Endodermal cell (in vitro differentiated cells): ENCODE measurements around the gene CD81. TPM values are rescaled to one million over a fixed set of nuclear protein-coding genes. Genes with fewer than 3 reads are reported as not detected.
"Not testable (repeated sequence)": the region's sequence is repeated elsewhere in the genome, so short reads cannot be mapped to it uniquely, and the experiment has no call there.

Source experiments
- DNase-seq: peaks from one replicate; pipeline ENCODE4 v3.0.0-alpha.2; 2017
- H3K27ac ChIP-seq: 2 replicates; pipeline ENCODE4 v1.5.1; 2013; ENCODE audit warnings: mild to moderate bottlenecking, low read depth, low read length, moderate library complexity
- H3K27me3 ChIP-seq: 2 replicates; pipeline ENCODE4 v1.6.1; 2013; ENCODE audit warnings: mild to moderate bottlenecking, low read length, moderate library complexity; ENCODE audit not compliant: insufficient read depth, control insufficient read depth, poor library complexity, severe bottlenecking
- H3K36me3 ChIP-seq: 2 replicates; pipeline ENCODE4 v1.7.0; 2013; ENCODE audit warnings: mild to moderate bottlenecking, low read length, moderate library complexity; ENCODE audit not compliant: control insufficient read depth, insufficient read depth
- H3K4me1 ChIP-seq: one replicate; pipeline ENCODE4 v1.7.0; 2013; ENCODE audit warnings: low read length; ENCODE audit not compliant: control insufficient read depth, insufficient read depth
- H3K4me3 ChIP-seq: 2 replicates; pipeline ENCODE4 v1.5.1; 2013; ENCODE audit warnings: mild to moderate bottlenecking, low read length, moderate library complexity
- H3K9ac ChIP-seq: 2 replicates; pipeline ENCODE4 v1.6.1; 2013; ENCODE audit warnings: mild to moderate bottlenecking, low read length, moderate library complexity; ENCODE audit not compliant: poor library complexity, severe bottlenecking; ENCODE audit errors: extremely low read depth
- H3K9me3 ChIP-seq: 2 replicates; pipeline ENCODE4 v1.6.1; 2013; ENCODE audit warnings: mild to moderate bottlenecking, low read length, moderate library complexity; ENCODE audit not compliant: control insufficient read depth
- H3K27ac Mint-ChIP-seq: 2 replicates; pipeline ENCODE4 v1.8.0; 2020; ENCODE audit warnings: mixed read lengths
- H3K27me3 Mint-ChIP-seq: 2 replicates; pipeline ENCODE4 v1.8.0; 2021; ENCODE audit warnings: mild to moderate bottlenecking, mixed read lengths; ENCODE audit not compliant: insufficient read depth
- H3K36me3 Mint-ChIP-seq: 2 replicates; pipeline ENCODE4 v1.8.0; 2020; ENCODE audit warnings: low read depth, mixed read lengths
- H3K4me1 Mint-ChIP-seq: 2 replicates; pipeline ENCODE4 v1.8.0; 2020; ENCODE audit warnings: mixed read lengths
- H3K4me3 Mint-ChIP-seq: 2 replicates; pipeline ENCODE4 v1.8.0; 2020; ENCODE audit warnings: mild to moderate bottlenecking, moderate library complexity, mixed read lengths
- H3K9me3 Mint-ChIP-seq: 2 replicates; pipeline ENCODE4 v1.8.0; 2020; ENCODE audit warnings: mild to moderate bottlenecking, mixed read lengths
- CTCF ChIP-seq: fragments of 200-600 bp; sonication (generic); conservative IDR thresholded peaks from 2 replicates; pipeline ENCODE4 v1.5.0; 2021; ENCODE audit warnings: antibody characterized with exemption, mild to moderate bottlenecking
- WGBS, 2 experiments: methylation state at CpG; one replicate each; pipeline versions ENCODE4 v1.1.5 to v1.1.7; 2013; ENCODE audit warnings: missing lambda C conversion rate in 2 of 2, mixed read lengths in 1 of 2; ENCODE audit not compliant: insufficient coverage in 1 of 2, insufficient read length in 1 of 2; 5-methylcytosine and 5-hydroxymethylcytosine counted together
- total RNA-seq, 2 donors: library from RNA; stranded (reverse); fragmentation: NEBNext Ultra II Directional in 1 of 2; extraction: Animal tissue kit (Norgen Biotek cat#: 25700) in 1 of 2; gene quantifications; 2 replicates in 1 of 2; 3 replicates in 1 of 2; pipeline ENCODE4 v1.2.1, GENCODE V29; 2021

Gene CD81
- total RNA-seq, 2 donors from 2014 or later: 275 to 331 TPM

GRCh38 chr11:2363577-2364370, 13.3 kb upstream of the CD81 start:
- H3K27ac Mint-ChIP-seq: no peak overlapping the region

GRCh38 chr11:2364386-2364785, 12.7 kb upstream of the CD81 start:
- not testable (repeated sequence) for H3K4me1 ChIP-seq, H3K9me3 Mint-ChIP-seq, H3K36me3 ChIP-seq, H3K27ac Mint-ChIP-seq, H3K4me3 Mint-ChIP-seq, H3K27me3 ChIP-seq, H3K9ac ChIP-seq, DNase-seq, H3K27me3 Mint-ChIP-seq, H3K4me1 Mint-ChIP-seq, H3K36me3 Mint-ChIP-seq, H3K27ac ChIP-seq, H3K4me3 ChIP-seq, H3K9me3 ChIP-seq
- WGBS, 2 experiments: 88 to 94% methylated on average over 11 to 12 of the region's 12 CpGs

More at GRCh38 chr11:2363577-2364370, 13.3 kb upstream of the CD81 start:
- Mint-ChIP-seq H3K36me3 (no peaks in the 10 kb centered on the region), H3K4me1 (no peaks in the 10 kb centered on the region), H3K4me3 (no peak overlapping the region), H3K9me3 (no peaks in the 10 kb centered on the region), H3K27me3 (no peaks in the 10 kb centered on the region)
- Histone ChIP-seq H3K27me3 (no peaks in the 10 kb centered on the region), H3K9me3 (no peaks in the 10 kb centered on the region), H3K4me1 (no peaks in the 10 kb centered on the region), H3K36me3 (no peaks in the 10 kb centered on the region), H3K9ac (no peak overlapping the region), H3K27ac (no peak overlapping the region), H3K4me3 (no peak overlapping the region)
- DNase-seq: no peak
- TF ChIP-seq CTCF: no peak
- WGBS, 2 experiments: 92 to 93% methylated on average over 6 to 15 of the region's 15 CpGs

- H3K27ac ChIP-seq: no peak overlapping the region
- no peak overlapping the region for H3K4me3 ChIP-seq
- H3K27me3 ChIP-seq: no peaks in the 10 kb centered on the region
- Mint-ChIP-seq H3K27me3 (peaks cover 1% of the 10 kb centered on the region), H3K27ac (no peak overlapping the region), H3K4me3 (no peak overlapping the region), H3K4me1 (no peaks in the 10 kb centered on the region), H3K36me3 (no peaks in the 10 kb centered on the region), H3K9me3 (no peaks in the 10 kb centered on the region)
- WGBS, 2 experiments: 89 to 90% methylated on average over 13 to 16 of the region's 16 CpGs
- no peak for TF ChIP-seq CTCF
- H3K9ac ChIP-seq: no peak overlapping the region
- no peak for DNase-seq
- no peaks in the 10 kb centered on the region for H3K9me3 ChIP-seq
- H3K4me1 ChIP-seq: no peaks in the 10 kb centered on the region
- no peaks in the 10 kb centered on the region for H3K36me3 ChIP-seq
Observed at GRCh38 chr11:2365571-2366210, 11.4 kb upstream of the CD81 start.
